Left cardiac atrium (tissue), 4 donors: ENCODE measurements around the gene PIP5K1C. TPM values are rescaled to one million over a fixed set of nuclear protein-coding genes. Genes with fewer than 3 reads are reported as not detected.
A peak's percentile ranks its signal among the peaks of the same experiment; 100 is the strongest.

ENCODE experiments used
- ATAC-seq, 2 donors: fragments of 200-7000 bp; cut with Tn5 transposase; one replicate each; pipeline ENCODE4 v1.9.1; 2020; ENCODE audit warnings: mild to moderate bottlenecking in 2 of 2, moderate library complexity in 2 of 2
- DNase-seq: peaks from one replicate; pipeline ENCODE4 v3.0.0-alpha.2; 2020
- intact Hi-C, 2 donors: fragments of 100-400 bp; cut with DNase I; formaldehyde crosslinking; loops; one replicate each; pipeline versions ENCODE4 v1.14.1 to v1.15.1; 2022 to 2023
- total RNA-seq, 2 donors: library from RNA; stranded (reverse); fragmentation: NEBNext Ultra II Directional; extraction: Animal tissue kit (Norgen Biotek cat#: 25700); gene quantifications; one replicate each; pipeline ENCODE4 v1.2.1, GENCODE V29; 2021
- donor health status: DM: no; HTN: yes; CAD: no.
- donor health status: DM: no; HTN: yes; CAD: no; lungs with severe emphysema.
- donor health status: DM: yes; HTN: yes; CAD: no.
- donor health status: Dilated cardiomyopathy.

The PIP5K1C gene
- total RNA-seq, 2 donors from 2014 or later = 36.6 to 44.3 TPM

GRCh38 chr19:3682741-3683404 is 17.4 kb downstream of the PIP5K1C start:
- intact Hi-C loops = no loop called here
- ATAC-seq = peak; percentile 13 to 42
- no peak for DNase-seq

GRCh38 chr19:3682286-3682685 is 18.0 kb downstream of the PIP5K1C start:
- intact Hi-C loops = no loop called here
- ATAC-seq = no peak

GRCh38 chr19:3680939-3681338 is 19.3 kb downstream of the PIP5K1C start:
- ATAC-seq (no peak), DNase-seq (no peak)
- intact Hi-C loops = no loop called here

More at GRCh38 chr19:3682286-3682685, 18.0 kb downstream of the PIP5K1C start:
- DNase-seq = no peak

- intact Hi-C loops = no loop called here
- no peak for ATAC-seq
- no peak for DNase-seq
These were observed 20.7 kb downstream of the PIP5K1C start for GRCh38 chr19:3679581-3679980.

- no peak for ATAC-seq
- DNase-seq = no peak
- intact Hi-C loops = no loop called here
These were observed 21.1 kb downstream of the PIP5K1C start for GRCh38 chr19:3679138-3679537.

GRCh38 chr19:3678188-3678587 is 22.1 kb downstream of the PIP5K1C start:
- ATAC-seq (no peak), DNase-seq (no peak)
- intact Hi-C loops = no loop called here

- intact Hi-C loops = no loop called here
- ATAC-seq = no peak
These were observed 25.3 kb downstream of the PIP5K1C start for GRCh38 chr19:3674784-3675543.

GRCh38 chr19:3673506-3674439 is 26.5 kb downstream of the PIP5K1C start:
- DNase-seq (no peak), ATAC-seq (no peak)
- intact Hi-C loops = no loop called here

More at GRCh38 chr19:3674784-3675543, 25.3 kb downstream of the PIP5K1C start:
- no peak for DNase-seq

- DNase-seq (no peak), ATAC-seq (no peak)
- intact Hi-C loops = no loop called here
These were observed 27.3 kb downstream of the PIP5K1C start for GRCh38 chr19:3672993-3673392.

- DNase-seq (no peak), ATAC-seq (no peak)
- intact Hi-C loops = no loop called here
These were observed 27.7 kb downstream of the PIP5K1C start for GRCh38 chr19:3672575-3672948.

GRCh38 chr19:3671680-3672574 is 28.3 kb downstream of the PIP5K1C start:
- intact Hi-C loops = no loop called here
- DNase-seq = peak; percentile 53
- peak in 1 of 2 donors; percentile 0 for ATAC-seq

GRCh38 chr19:3670796-3671679 is 29.2 kb downstream of the PIP5K1C start:
- intact Hi-C loops = no loop called here
- ATAC-seq = peak; percentile 66 to 71
- DNase-seq = peak; percentile 92

- DNase-seq (peak; percentile 91), ATAC-seq (peak; percentile 82 to 84)
- intact Hi-C loops = loop anchor here in 1 of 2 donors (10.0 kb wide), 1 partner anchor 535 kb away; no protein-coding TSS in a partner anchor
These were observed 30.1 kb downstream of the PIP5K1C start for GRCh38 chr19:3669947-3670795.

- ATAC-seq = peak in 1 of 2 donors; percentile 1
- intact Hi-C loops = loop anchor here in 1 of 2 donors (10.0 kb wide), 1 partner anchor 535 kb away; no protein-coding TSS in a partner anchor
- peak; percentile 26 for DNase-seq
These were observed 31.0 kb downstream of the PIP5K1C start for GRCh38 chr19:3669082-3669946.

- intact Hi-C loops = loop anchor here in 1 of 2 donors (10.0 kb wide), 1 partner anchor 536 kb away; no protein-coding TSS in a partner anchor
- DNase-seq (peak; percentile 36), ATAC-seq (no peak)
These were observed 31.8 kb downstream of the PIP5K1C start for GRCh38 chr19:3668331-3669081.
